ENCODE data around the gene TOP3A. TPM values are rescaled to one million over a fixed set of nuclear protein-coding genes. Genes with fewer than 3 reads are reported as not detected.
"Not testable (repeated sequence)": the region's sequence is repeated elsewhere in the genome, so short reads cannot be mapped to it uniquely, and the experiment has no call there.

Gene TOP3A
- total RNA-seq, 1 donor from 2014 or later, result 21.9 TPM

- H3K27me3 ChIP-seq (ENCODE audit: control insufficient read depth in 3 of 3, insufficient read depth in 3 of 3, low read length in 3 of 3), result no peaks in the 10 kb centered on the region
- H3K4me3 ChIP-seq (ENCODE audit: low read length in 3 of 3), result peak overlapping the region; percentile 97
- H3K9me3 ChIP-seq (ENCODE audit: control insufficient read depth in 3 of 3, low read length in 3 of 3), result no peaks in the 10 kb centered on the region
- peaks cover 69 to 80% (median 73%) of the 10 kb centered on the region in 3 donors for H3K4me1 ChIP-seq (ENCODE audit: control insufficient read depth in 3 of 3, insufficient read depth in 3 of 3, low read length in 3 of 3)
- peak overlapping the region; percentile 89 for H3K27ac ChIP-seq (ENCODE audit: low read depth, low read length)
- H3K36me3 ChIP-seq (ENCODE audit: control insufficient read depth in 3 of 3, insufficient read depth in 3 of 3, low read length in 3 of 3), result peaks cover 32 to 39% (median 33%) of the 10 kb centered on the region in 3 donors
- peak overlapping the region; percentile 94 to 98 (median 95) for H3K9ac ChIP-seq (ENCODE audit: low read depth in 1 of 3, low read length in 3 of 3)
Observed at GRCh38 chr17:18315961-18316360, 1.2 kb upstream of the TOP3A start.

- H3K9me3 ChIP-seq (ENCODE audit: control insufficient read depth in 3 of 3, low read length in 3 of 3), result no peaks in the 10 kb centered on the region
- H3K4me3 ChIP-seq (ENCODE audit: low read length in 3 of 3), result peak overlapping the region; percentile 97
- H3K9ac ChIP-seq (ENCODE audit: low read depth in 1 of 3, low read length in 3 of 3), result peak overlapping the region; percentile 94 to 98 (median 95)
- H3K36me3 ChIP-seq (ENCODE audit: control insufficient read depth in 3 of 3, insufficient read depth in 3 of 3, low read length in 3 of 3), result peaks cover 31 to 39% (median 32%) of the 10 kb centered on the region in 3 donors
- H3K4me1 ChIP-seq (ENCODE audit: control insufficient read depth in 3 of 3, insufficient read depth in 3 of 3, low read length in 3 of 3), result peaks cover 67 to 76% (median 71%) of the 10 kb centered on the region in 3 donors
- no peaks in the 10 kb centered on the region for H3K27me3 ChIP-seq (ENCODE audit: control insufficient read depth in 3 of 3, insufficient read depth in 3 of 3, low read length in 3 of 3)
- peak overlapping the region; percentile 89 for H3K27ac ChIP-seq (ENCODE audit: low read depth, low read length)
Observed at GRCh38 chr17:18315562-18315922, 748 bp upstream of the TOP3A start.

DNA sequence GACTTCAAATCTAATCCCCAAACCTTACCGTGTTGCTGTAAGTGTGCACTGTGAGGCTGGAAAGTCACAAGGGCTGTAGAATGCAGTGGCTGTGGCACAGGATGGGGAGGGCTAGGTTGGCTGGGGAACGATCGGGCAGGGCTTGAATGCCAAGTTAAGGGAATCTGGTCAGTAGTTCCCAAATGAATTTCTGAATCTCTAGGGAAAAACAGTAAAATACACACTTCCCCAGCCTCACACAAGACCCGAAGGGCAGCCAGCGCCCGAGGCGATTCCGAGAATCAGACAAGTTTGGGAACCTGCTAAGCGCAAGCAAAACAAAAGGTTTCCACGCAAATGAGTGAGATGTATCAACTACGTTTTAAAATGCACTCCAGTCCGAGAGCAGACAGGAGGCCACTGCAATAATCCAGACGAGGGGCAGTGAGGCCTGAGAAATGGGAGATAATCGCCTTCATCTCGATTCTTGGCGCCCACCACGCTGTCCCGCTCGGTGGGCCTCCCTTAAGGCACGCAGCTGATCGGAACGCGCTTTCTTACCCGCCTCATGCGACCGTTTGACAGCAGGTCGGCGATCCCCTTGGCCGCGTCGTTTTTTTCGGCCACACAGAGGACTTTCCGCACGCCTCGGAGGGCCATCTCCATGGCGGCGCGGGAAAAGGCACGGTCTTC lies 599 bp downstream of the TOP3A start:
- Histone ChIP-seq H3K9ac (ENCODE audit: low read depth in 1 of 3, low read length in 3 of 3) (peak overlapping the region; percentile 86 to 95 (median 94)), H3K27me3 (ENCODE audit: control insufficient read depth in 3 of 3, insufficient read depth in 3 of 3, low read length in 3 of 3) (no peaks in the 10 kb centered on the region), H3K36me3 (ENCODE audit: control insufficient read depth in 3 of 3, insufficient read depth in 3 of 3, low read length in 3 of 3) (peaks cover 22 to 32% (median 27%) of the 10 kb centered on the region in 3 donors), H3K9me3 (ENCODE audit: control insufficient read depth in 3 of 3, low read length in 3 of 3) (no peaks in the 10 kb centered on the region), H3K4me1 (ENCODE audit: control insufficient read depth in 3 of 3, insufficient read depth in 3 of 3, low read length in 3 of 3) (peaks cover 54 to 63% (median 60%) of the 10 kb centered on the region in 3 donors), H3K4me3 (ENCODE audit: low read length in 3 of 3) (peak overlapping the region; percentile 97), H3K27ac (ENCODE audit: low read depth, low read length) (peak overlapping the region; percentile 89)

- H3K9ac ChIP-seq (ENCODE audit: low read depth in 1 of 3, low read length in 3 of 3), result no peak overlapping the region
- no peaks in the 10 kb centered on the region for H3K9me3 ChIP-seq (ENCODE audit: control insufficient read depth in 3 of 3, low read length in 3 of 3)
- H3K27me3 ChIP-seq (ENCODE audit: control insufficient read depth in 3 of 3, insufficient read depth in 3 of 3, low read length in 3 of 3), result no peaks in the 10 kb centered on the region
- H3K4me3 ChIP-seq (ENCODE audit: low read length in 3 of 3), result no peak overlapping the region
- H3K4me1 ChIP-seq (ENCODE audit: control insufficient read depth in 3 of 3, insufficient read depth in 3 of 3, low read length in 3 of 3), result peaks cover 12 to 21% (median 19%) of the 10 kb centered on the region in 3 donors
- no peak overlapping the region for H3K27ac ChIP-seq (ENCODE audit: low read depth, low read length)
- peaks cover 18 to 35% (median 25%) of the 10 kb centered on the region in 3 donors for H3K36me3 ChIP-seq (ENCODE audit: control insufficient read depth in 3 of 3, insufficient read depth in 3 of 3, low read length in 3 of 3)
Observed at GRCh38 chr17:18309202-18309601, 5.6 kb downstream of the TOP3A start.

DNA sequence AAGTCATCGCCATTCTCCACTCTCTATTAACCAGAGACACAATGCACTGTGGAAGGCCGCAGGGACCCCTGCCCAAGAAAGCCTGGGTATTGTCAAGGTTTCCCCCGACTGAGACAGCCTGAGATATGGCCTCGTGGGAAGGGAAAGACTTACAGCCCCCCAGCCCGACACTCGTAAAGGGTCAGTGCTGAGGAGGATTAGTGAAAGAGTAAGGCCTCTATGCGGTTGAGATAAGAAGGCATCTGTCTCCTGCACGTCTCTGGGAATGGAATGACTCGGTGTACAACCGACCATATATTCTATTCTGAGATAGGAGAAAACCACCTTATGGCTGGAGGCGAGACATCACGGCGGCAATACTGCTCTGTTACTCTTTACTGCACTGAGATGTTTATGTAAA lies 11.6 kb downstream of the TOP3A start:
- not testable (repeated sequence) for H3K27me3 ChIP-seq (ENCODE audit: control insufficient read depth in 3 of 3, insufficient read depth in 3 of 3, low read length in 3 of 3); H3K4me3 ChIP-seq (ENCODE audit: low read length in 3 of 3); H3K27ac ChIP-seq (ENCODE audit: low read depth, low read length); H3K4me1 ChIP-seq (ENCODE audit: control insufficient read depth in 3 of 3, insufficient read depth in 3 of 3, low read length in 3 of 3); H3K9ac ChIP-seq (ENCODE audit: low read depth in 1 of 3, low read length in 3 of 3); H3K9me3 ChIP-seq (ENCODE audit: control insufficient read depth in 3 of 3, low read length in 3 of 3)
- H3K36me3 ChIP-seq (ENCODE audit: control insufficient read depth in 3 of 3, insufficient read depth in 3 of 3, low read length in 3 of 3), result peaks cover 48 to 65% (median 52%) of the 10 kb centered on the region in 3 donors

- no peaks in the 10 kb centered on the region for H3K9me3 ChIP-seq (ENCODE audit: control insufficient read depth in 3 of 3, low read length in 3 of 3)
- no peak overlapping the region for H3K4me3 ChIP-seq (ENCODE audit: low read length in 3 of 3)
- no peak overlapping the region for H3K27ac ChIP-seq (ENCODE audit: low read depth, low read length)
- H3K9ac ChIP-seq (ENCODE audit: low read depth in 1 of 3, low read length in 3 of 3), result no peak overlapping the region
- peaks cover 42 to 51% (median 45%) of the 10 kb centered on the region in 3 donors for H3K36me3 ChIP-seq (ENCODE audit: control insufficient read depth in 3 of 3, insufficient read depth in 3 of 3, low read length in 3 of 3)
- H3K27me3 ChIP-seq (ENCODE audit: control insufficient read depth in 3 of 3, insufficient read depth in 3 of 3, low read length in 3 of 3), result no peaks in the 10 kb centered on the region
- no peaks in the 10 kb centered on the region for H3K4me1 ChIP-seq (ENCODE audit: control insufficient read depth in 3 of 3, insufficient read depth in 3 of 3, low read length in 3 of 3)
Observed at GRCh38 chr17:18300725-18301480, 13.9 kb downstream of the TOP3A start.

DNA sequence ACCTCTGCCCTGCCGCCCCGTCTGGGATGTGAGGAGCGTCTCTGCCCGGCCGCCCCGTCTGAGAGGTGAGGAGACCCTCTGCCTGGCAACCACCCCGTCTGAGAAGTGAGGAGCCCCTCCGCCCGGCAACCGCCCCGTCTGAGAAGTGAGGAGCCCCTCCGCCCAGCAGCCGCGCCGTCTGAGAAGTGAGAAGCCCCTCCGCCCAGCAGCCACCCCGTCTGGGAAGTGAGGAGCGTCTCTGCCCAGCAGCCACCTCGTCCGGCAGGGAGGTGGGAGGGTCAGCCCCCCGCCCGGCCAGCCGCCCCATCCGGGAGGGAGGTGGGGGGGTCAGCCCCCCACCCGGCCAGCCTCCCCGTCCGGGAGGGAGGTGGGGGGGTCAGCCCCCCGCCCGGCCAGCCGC lies 16.7 kb downstream of the TOP3A start:
- not testable (repeated sequence) for H3K27me3 ChIP-seq (ENCODE audit: control insufficient read depth in 3 of 3, insufficient read depth in 3 of 3, low read length in 3 of 3); H3K9me3 ChIP-seq (ENCODE audit: control insufficient read depth in 3 of 3, low read length in 3 of 3); H3K27ac ChIP-seq (ENCODE audit: low read depth, low read length); H3K4me3 ChIP-seq (ENCODE audit: low read length in 3 of 3); H3K4me1 ChIP-seq (ENCODE audit: control insufficient read depth in 3 of 3, insufficient read depth in 3 of 3, low read length in 3 of 3); H3K9ac ChIP-seq (ENCODE audit: low read depth in 1 of 3, low read length in 3 of 3)
- peaks cover 32 to 41% (median 33%) of the 10 kb centered on the region in 3 donors for H3K36me3 ChIP-seq (ENCODE audit: control insufficient read depth in 3 of 3, insufficient read depth in 3 of 3, low read length in 3 of 3)

- peaks cover 32 to 38% (median 35%) of the 10 kb centered on the region in 3 donors for H3K36me3 ChIP-seq (ENCODE audit: control insufficient read depth in 3 of 3, insufficient read depth in 3 of 3, low read length in 3 of 3)
- H3K27me3 ChIP-seq (ENCODE audit: control insufficient read depth in 3 of 3, insufficient read depth in 3 of 3, low read length in 3 of 3), result no peaks in the 10 kb centered on the region
- peaks cover 4 to 15% (median 9%) of the 10 kb centered on the region in 3 donors for H3K4me1 ChIP-seq (ENCODE audit: control insufficient read depth in 3 of 3, insufficient read depth in 3 of 3, low read length in 3 of 3)
- H3K9me3 ChIP-seq (ENCODE audit: control insufficient read depth in 3 of 3, low read length in 3 of 3), result no peaks in the 10 kb centered on the region
- peak overlapping the region in 2 of 3 donors; percentile 23 to 66 for H3K9ac ChIP-seq (ENCODE audit: low read depth in 1 of 3, low read length in 3 of 3)
- H3K4me3 ChIP-seq (ENCODE audit: low read length in 3 of 3), result peak overlapping the region in 1 of 3 donors; percentile 41
- peak overlapping the region; percentile 56 for H3K27ac ChIP-seq (ENCODE audit: low read depth, low read length)
Observed at GRCh38 chr17:18291718-18292540, 22.9 kb downstream of the TOP3A start.

DNA sequence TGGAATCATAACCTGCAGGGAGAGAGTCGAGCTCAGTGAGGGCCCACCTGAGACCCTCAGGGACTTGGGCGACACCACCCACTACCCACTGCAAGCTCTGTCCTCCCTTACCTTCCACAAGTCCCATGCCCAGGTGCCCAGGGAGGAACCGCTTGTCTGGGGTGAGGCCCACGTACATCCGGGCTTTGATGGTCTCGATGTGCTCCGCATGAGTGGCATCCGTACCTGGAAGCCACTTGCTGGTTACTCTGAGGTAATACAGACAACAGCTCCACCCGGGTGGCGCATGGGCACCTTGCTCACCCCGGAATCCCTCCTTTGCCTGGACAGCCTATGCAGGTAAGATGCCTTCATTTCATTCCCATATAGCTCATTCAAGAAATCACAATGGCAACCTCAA lies 29.5 kb downstream of the TOP3A start:
- Histone ChIP-seq H3K4me3 (ENCODE audit: low read length in 3 of 3) (no peak overlapping the region), H3K36me3 (ENCODE audit: control insufficient read depth in 3 of 3, insufficient read depth in 3 of 3, low read length in 3 of 3) (peaks cover 46 to 58% (median 54%) of the 10 kb centered on the region in 3 donors), H3K9me3 (ENCODE audit: control insufficient read depth in 3 of 3, low read length in 3 of 3) (no peaks in the 10 kb centered on the region), H3K4me1 (ENCODE audit: control insufficient read depth in 3 of 3, insufficient read depth in 3 of 3, low read length in 3 of 3) (no peaks in the 10 kb centered on the region), H3K27ac (ENCODE audit: low read depth, low read length) (no peak overlapping the region), H3K27me3 (ENCODE audit: control insufficient read depth in 3 of 3, insufficient read depth in 3 of 3, low read length in 3 of 3) (no peaks in the 10 kb centered on the region), H3K9ac (ENCODE audit: low read depth in 1 of 3, low read length in 3 of 3) (no peak overlapping the region)

Data from skeletal muscle tissue (tissue), 4 donors.